Neutrophil (primary cell): ENCODE data around the gene CKMT2.
A peak's percentile ranks its signal among the peaks of the same experiment; 100 is the strongest.

Experiments
- H3K27ac ChIP-seq: fragments of 200-600 bp; sonication (generic); 2 replicates; pipeline ENCODE4 v1.5.1; 2016; ENCODE audit warnings: mild to moderate bottlenecking, moderate library complexity
- H3K27me3 ChIP-seq: fragments of 200-600 bp; sonication (generic); 2 replicates; pipeline ENCODE4 v1.6.0; 2016; ENCODE audit warnings: mild to moderate bottlenecking
- H3K36me3 ChIP-seq: fragments of 200-600 bp; sonication (generic); 2 replicates; pipeline ENCODE4 v1.5.1; 2017
- H3K4me1 ChIP-seq, 2 experiments: fragments of 200-600 bp in 1 of 2; sonication (generic) in 1 of 2; 1 replicate in 1 of 2; 2 replicates in 1 of 2; pipeline versions ENCODE4 v1.5.1 to v1.6.1; 2013 to 2016; ENCODE audit warnings: low read depth in 1 of 2, low read length in 1 of 2, mild to moderate bottlenecking in 1 of 2, moderate library complexity in 1 of 2; ENCODE audit not compliant: control insufficient read depth in 1 of 2, insufficient read depth in 1 of 2
- H3K4me3 ChIP-seq, 2 experiments: fragments of 200-600 bp in 1 of 2; sonication (generic) in 1 of 2; 1 replicate in 1 of 2; 2 replicates in 1 of 2; pipeline ENCODE4 v1.5.1; 2013 to 2016; ENCODE audit warnings: low read depth in 1 of 2, low read length in 1 of 2, mild to moderate bottlenecking in 1 of 2, moderate library complexity in 1 of 2
- H3K9me3 ChIP-seq: fragments of 200-600 bp; sonication (generic); 2 replicates; pipeline ENCODE4 v1.5.1; 2016
- CTCF ChIP-seq: fragments of 200-600 bp; sonication (generic); IDR thresholded peaks from 2 replicates; pipeline ENCODE4 v1.5.1; 2016; ENCODE audit warnings: antibody characterized with exemption

Gene CKMT2

GRCh38 chr5:81297531-81297930 lies 64.4 kb downstream of the CKMT2 start:
- Histone ChIP-seq H3K4me1 (peaks cover 21 to 37% of the 10 kb centered on the region in 2 experiments), H3K9me3 (no peaks in the 10 kb centered on the region), H3K36me3 (no peaks in the 10 kb centered on the region), H3K4me3 (no peak overlapping the region), H3K27me3 (no peaks in the 10 kb centered on the region), H3K27ac (no peak overlapping the region)
- no peak for TF ChIP-seq CTCF

DNA sequence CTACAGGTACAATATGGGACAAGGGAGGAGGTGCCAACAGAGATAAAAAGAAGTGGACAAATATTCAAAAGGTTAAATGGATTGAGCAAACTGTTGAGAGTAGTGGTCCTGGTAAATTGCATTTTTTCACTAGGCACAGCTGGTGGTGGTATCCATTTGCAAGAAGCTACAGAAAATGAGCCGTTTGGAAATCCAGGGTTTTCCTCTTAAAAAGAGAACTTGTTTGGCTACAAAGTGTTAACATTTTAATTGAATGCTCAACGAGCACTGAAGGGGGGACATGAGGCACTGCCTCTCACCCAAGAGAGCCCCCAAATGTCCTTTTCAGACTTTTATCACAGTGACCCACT lies 67.8 kb downstream of the CKMT2 start:
- peaks cover 18 to 29% of the 10 kb centered on the region in 2 experiments for H3K4me1 ChIP-seq
- no peaks in the 10 kb centered on the region for H3K27me3 ChIP-seq
- H3K27ac ChIP-seq = peak overlapping the region; percentile 89
- H3K9me3 ChIP-seq = no peaks in the 10 kb centered on the region
- peaks cover 8% of the 10 kb centered on the region for H3K36me3 ChIP-seq
- no peak for TF ChIP-seq CTCF
- H3K4me3 ChIP-seq = peak overlapping the region; percentile 84 to 86

- Histone ChIP-seq H3K9me3 (no peaks in the 10 kb centered on the region), H3K27ac (peak within 1 kb of the TSS; percentile 89), H3K36me3 (peaks cover 8% of the 10 kb centered on the region), H3K27me3 (no peaks in the 10 kb centered on the region), H3K4me1 (peaks cover 18 to 29% of the 10 kb centered on the region in 2 experiments), H3K4me3 (peak within 1 kb of the TSS; percentile 84 to 86)
- peak; percentile 42 for TF ChIP-seq CTCF
Measured at GRCh38 chr5:81301271-81302015, 68.3 kb downstream of the CKMT2 start, which contains the start of gene ZCCHC9. TSS of gene ZCCHC9 (plus strand) at chr5:81301587. CDS start at chr5:81304758, 3,171 bp downstream.

GRCh38 chr5:81302596-81302995 lies 69.5 kb downstream of the CKMT2 start:
- Histone ChIP-seq H3K27me3 (no peaks in the 10 kb centered on the region), H3K27ac (no peak overlapping the region), H3K9me3 (no peaks in the 10 kb centered on the region), H3K36me3 (peaks cover 8% of the 10 kb centered on the region), H3K4me3 (peak overlapping the region; percentile 84 to 86), H3K4me1 (peaks cover 18 to 29% of the 10 kb centered on the region in 2 experiments)
- no peak for TF ChIP-seq CTCF

DNA sequence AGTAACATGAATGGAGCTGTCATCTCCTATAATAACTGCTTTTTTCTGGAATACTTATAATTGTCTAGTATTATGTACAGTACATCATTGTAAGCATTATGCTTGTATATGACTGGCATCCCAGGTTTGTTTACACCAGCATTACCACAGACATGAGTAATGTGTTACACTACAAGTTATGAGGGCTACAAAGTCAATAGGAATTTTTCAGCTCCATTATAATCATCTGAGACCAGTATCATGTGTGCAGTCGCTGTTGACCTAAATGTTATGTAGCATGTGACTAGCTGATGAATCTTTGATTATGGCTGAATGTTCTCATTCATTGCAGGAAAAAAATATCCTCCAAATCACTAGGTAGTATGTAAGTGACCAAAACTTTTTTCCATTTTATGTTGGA lies 70.4 kb downstream of the CKMT2 start:
- H3K27me3 ChIP-seq = no peaks in the 10 kb centered on the region
- peaks cover 18 to 29% of the 10 kb centered on the region in 2 experiments for H3K4me1 ChIP-seq
- H3K9me3 ChIP-seq = no peaks in the 10 kb centered on the region
- no peak for TF ChIP-seq CTCF
- no peak overlapping the region for H3K27ac ChIP-seq
- H3K36me3 ChIP-seq = peaks cover 14% of the 10 kb centered on the region
- no peak overlapping the region for H3K4me3 ChIP-seq
